ENCODE data around the gene TNFSF13.

Gene TNFSF13

GRCh38 chr17:7553356-7553755 is 5.2 kb upstream of the TNFSF13 start:
- Histone ChIP-seq H3K9me3 (ENCODE audit: severe bottlenecking) (no peaks in the 10 kb centered on the region), H3K27me3 (ENCODE audit: insufficient read depth, low read depth, severe bottlenecking) (no peaks in the 10 kb centered on the region), H3K27ac (no peak overlapping the region), H3K4me3 (ENCODE audit: low read depth, low read length) (no peak overlapping the region), H3K36me3 (no peaks in the 10 kb centered on the region)
- TF ChIP-seq CTCF (IDR thresholded peaks at IDR 0.05; ENCODE audit: low read depth, low read length): no peak
- no peak for DNase-seq

- TF ChIP-seq CTCF (IDR thresholded peaks at IDR 0.05; ENCODE audit: low read depth, low read length): peak; percentile 33; the same call in 1 of the 2 replicates
- Histone ChIP-seq H3K4me3 (ENCODE audit: low read depth, low read length) (no peak overlapping the region), H3K36me3 (no peaks in the 10 kb centered on the region), H3K9me3 (ENCODE audit: severe bottlenecking) (no peaks in the 10 kb centered on the region), H3K27ac (no peak overlapping the region), H3K27me3 (ENCODE audit: insufficient read depth, low read depth, severe bottlenecking) (no peaks in the 10 kb centered on the region)
- DNase-seq: no peak
These were observed 3.1 kb upstream of the TNFSF13 start for GRCh38 chr17:7555320-7555948.

GRCh38 chr17:7556627-7557026 is 1.9 kb upstream of the TNFSF13 start:
- no peak overlapping the region for H3K27ac ChIP-seq
- TF ChIP-seq CTCF (IDR thresholded peaks at IDR 0.05; ENCODE audit: low read depth, low read length): no peak
- H3K27me3 ChIP-seq (ENCODE audit: insufficient read depth, low read depth, severe bottlenecking): no peaks in the 10 kb centered on the region

GRCh38 chr17:7557147-7557764 is 1.3 kb upstream of the TNFSF13 start:
- Histone ChIP-seq H3K4me3 (ENCODE audit: low read depth, low read length) (no peak overlapping the region), H3K27ac (no peak overlapping the region), H3K27me3 (ENCODE audit: insufficient read depth, low read depth, severe bottlenecking) (no peaks in the 10 kb centered on the region), H3K9me3 (ENCODE audit: severe bottlenecking) (no peaks in the 10 kb centered on the region), H3K36me3 (peaks cover 6% of the 10 kb centered on the region; the same call in 1 of the 2 replicates)
- no peak for TF ChIP-seq CTCF (IDR thresholded peaks at IDR 0.05; ENCODE audit: low read depth, low read length)
- DNase-seq: no peak

More at GRCh38 chr17:7556627-7557026, 1.9 kb upstream of the TNFSF13 start:
- DNase-seq: no peak
- Histone ChIP-seq H3K9me3 (ENCODE audit: severe bottlenecking) (no peaks in the 10 kb centered on the region), H3K4me3 (ENCODE audit: low read depth, low read length) (no peak overlapping the region), H3K36me3 (0 out of 2 replicates have a peak, but pooled peaks cover 4% of the 10 kb centered on the region)

- peak; percentile 30 for DNase-seq
- Histone ChIP-seq H3K27ac (no peak overlapping the region), H3K9me3 (ENCODE audit: severe bottlenecking) (no peaks in the 10 kb centered on the region), H3K4me3 (ENCODE audit: low read depth, low read length) (no peak overlapping the region), H3K36me3 (peaks cover 9% of the 10 kb centered on the region), H3K27me3 (ENCODE audit: insufficient read depth, low read depth, severe bottlenecking) (no peaks in the 10 kb centered on the region)
- no peak for TF ChIP-seq CTCF (IDR thresholded peaks at IDR 0.05; ENCODE audit: low read depth, low read length)
These were observed 591 bp upstream of the TNFSF13 start for GRCh38 chr17:7557775-7558543.
